Effector CD8-positive, alpha-beta T cell (primary cell): ENCODE results near the gene KDM4F.
"Not testable (repeated sequence)": the region's sequence is repeated elsewhere in the genome, so short reads cannot be mapped to it uniquely, and the experiment has no call there.

ENCODE experiments used
- DNase-seq: peaks from one replicate; lab custom pipeline; 2025; lab: John Stamatoyannopoulos, UW
- total RNA-seq, 4 experiments: gene quantifications; one replicate each; lab custom pipeline; 2026; lab: John Stamatoyannopoulos, UW

Gene KDM4F
- 0 reads per million in 4 experiments for total RNA-seq

DNA sequence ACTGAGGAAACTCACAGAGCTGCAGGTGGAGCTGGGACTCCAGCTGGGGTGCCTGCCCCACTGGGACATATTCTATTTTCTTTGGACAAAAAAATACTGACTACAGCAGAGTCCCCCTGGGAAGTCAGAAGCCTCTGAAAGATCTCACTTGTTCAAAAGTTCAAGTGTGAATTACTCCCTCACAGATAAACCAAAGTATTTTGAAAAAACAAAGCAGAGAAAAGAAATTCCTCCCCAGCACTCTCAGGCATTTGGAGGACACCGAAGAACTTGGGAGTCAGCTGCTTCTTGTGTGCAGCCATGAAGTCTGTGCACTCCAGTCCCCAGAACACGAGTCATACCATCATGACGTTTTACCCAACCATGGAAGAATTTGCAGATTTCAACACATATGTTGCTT, at the start of gene KDM4F:
TSS of gene KDM4F (plus strand) at position 301 of the 400 bp plus-strand sequence.
- not testable (repeated sequence) for DNase-seq

DNA sequence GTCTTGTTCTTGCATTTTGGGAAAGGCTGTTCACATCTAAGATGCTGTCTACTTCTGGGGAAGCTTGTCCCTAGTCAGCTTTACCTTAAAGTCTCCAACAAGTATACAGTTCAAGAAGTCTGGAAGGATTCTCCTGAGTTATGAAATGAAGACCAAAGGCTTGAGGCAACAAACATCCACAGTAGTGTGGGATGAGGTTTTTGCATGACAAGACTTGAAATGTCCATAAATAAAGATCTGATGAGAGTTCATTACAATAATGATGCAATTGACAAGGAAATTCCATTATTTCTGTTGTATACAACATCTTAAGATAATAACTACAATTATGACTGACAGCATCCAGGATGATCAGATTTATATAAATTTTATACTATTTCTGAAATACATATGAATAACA, 45.5 kb upstream of the KDM4F start:
- DNase-seq, result no peak

DNA sequence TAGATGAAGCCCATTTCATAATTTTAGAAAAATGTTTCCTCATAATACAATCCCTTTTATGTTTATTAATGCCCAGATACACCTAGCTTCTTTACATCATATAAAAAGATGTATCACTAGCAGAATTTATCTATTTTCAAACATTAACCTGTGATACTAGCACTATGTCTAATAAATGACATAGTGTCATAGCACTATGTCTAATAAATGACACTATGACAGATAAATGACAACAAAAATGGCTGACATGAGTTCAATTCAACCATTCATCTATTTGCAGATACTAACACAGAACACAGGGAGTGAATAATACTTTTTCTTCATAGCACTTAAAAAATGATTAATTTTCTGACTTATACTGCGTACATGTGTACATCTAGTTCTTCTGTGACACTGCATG, 43.6 kb upstream of the KDM4F start:
- no peak for DNase-seq

DNA sequence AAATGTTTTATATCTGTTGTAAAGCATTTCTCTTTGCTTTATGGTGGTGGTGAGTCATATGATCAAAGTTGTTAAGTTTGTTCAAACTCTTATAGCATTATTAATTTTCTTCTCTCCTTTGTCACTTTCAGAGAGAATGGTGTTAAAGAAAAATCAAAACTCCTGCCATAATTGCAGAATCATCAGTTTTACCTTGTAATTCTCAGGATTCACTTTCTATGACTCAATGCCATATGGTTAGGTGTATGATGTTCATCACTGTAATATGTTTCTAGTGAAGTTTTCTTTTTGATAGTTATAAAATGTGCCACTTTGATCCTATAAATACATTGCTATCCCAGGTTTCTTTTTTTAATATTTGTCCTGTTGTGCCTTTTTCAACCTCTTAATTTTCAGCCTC, 37.8 kb upstream of the KDM4F start:
- DNase-seq, result no peak

DNA sequence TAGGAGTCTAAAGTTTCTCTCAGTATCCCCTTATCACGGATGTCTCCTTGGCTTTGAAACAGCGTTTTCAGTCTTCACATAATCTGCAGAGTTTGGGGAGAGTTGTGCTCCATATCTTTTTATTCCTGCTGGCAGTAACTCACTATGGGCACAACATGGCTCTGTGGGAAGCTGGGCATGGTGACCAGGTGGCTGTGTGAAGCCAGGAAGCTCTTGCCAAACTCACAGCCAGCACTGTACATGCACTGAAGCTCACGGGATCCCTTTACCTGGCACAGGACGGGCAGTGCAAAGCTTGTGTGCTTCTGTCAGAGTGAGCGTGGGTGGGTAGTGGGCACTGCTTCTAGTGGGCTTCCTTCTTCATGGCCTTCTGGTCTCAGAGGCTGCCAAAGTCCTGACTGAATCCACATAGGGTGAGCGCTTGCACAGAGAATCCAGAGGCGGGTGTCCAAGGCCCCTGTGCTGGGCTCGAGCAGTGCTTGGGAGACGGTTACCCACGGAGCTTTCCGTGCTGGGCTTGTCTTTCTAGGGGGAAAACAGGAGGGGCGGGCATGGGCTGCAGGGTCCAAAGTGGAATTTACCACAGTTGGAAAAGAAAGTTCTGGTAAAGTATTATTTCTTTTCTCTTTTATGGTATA, 34.9 kb upstream of the KDM4F start:
- no peak for DNase-seq

DNA sequence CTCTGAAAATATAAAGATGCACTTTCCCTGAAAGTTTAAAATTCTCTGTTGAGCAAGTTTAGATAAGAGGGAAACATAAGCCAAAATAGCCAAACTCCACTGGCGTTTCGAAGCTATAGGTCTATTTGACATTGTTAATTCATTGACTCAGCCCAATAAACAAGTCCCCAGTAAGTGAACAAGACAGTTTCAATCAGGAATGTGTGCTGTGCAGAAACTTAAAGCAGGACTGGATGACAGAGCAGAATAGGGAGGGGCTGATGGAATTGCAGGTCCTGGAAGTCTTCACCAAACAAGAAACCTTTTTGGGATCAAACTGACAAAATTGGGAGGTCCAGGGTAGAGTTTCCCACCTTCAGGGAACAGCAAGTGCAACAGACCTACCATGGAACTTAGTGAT, 33.1 kb upstream of the KDM4F start:
- no peak for DNase-seq

DNA sequence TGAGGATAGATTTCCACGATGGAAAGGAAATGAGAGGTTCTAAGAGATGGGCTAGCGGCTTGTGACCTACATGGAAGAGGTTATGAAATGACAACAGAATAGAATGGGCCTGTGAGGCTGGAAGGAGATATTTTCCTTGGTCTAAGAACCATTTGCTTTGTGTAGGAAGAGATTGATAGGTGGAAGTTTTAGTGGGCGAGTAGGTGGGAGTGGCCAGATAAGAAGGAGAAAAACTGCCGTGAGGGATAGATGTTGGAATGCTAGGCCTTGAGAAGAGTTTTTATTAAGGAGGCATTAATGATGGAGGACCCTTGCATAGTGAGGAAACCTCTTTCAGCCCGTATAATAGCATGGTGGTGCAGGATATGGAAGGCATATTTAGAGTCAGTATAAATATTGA, 27.8 kb upstream of the KDM4F start:
- DNase-seq, result not testable (repeated sequence)

DNA sequence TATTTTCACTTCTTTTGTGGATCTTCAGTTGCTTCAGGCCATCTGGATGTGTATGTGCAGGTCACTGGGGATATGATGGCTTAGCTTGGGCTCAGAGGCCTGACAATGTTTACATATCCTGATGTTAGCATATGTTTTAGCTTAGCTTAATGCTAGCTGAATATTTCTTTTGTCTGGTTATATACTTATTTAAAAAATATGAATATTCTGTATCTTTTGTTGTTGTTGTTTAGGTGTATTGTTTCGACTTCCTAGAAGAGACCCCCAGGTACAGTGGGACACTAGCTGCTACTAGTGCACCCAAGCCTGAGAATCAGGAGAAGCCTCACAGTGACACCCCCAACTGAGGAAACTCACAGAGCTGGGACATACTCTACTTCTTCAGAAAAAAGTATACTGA, 24.3 kb upstream of the KDM4F start, which contains the start of gene KDM4E:
TSS of gene KDM4E (plus strand) at position 301 of the 400 bp plus-strand sequence. CDS start 300 bp downstream, outside the sequence.
- no peak for DNase-seq

DNA sequence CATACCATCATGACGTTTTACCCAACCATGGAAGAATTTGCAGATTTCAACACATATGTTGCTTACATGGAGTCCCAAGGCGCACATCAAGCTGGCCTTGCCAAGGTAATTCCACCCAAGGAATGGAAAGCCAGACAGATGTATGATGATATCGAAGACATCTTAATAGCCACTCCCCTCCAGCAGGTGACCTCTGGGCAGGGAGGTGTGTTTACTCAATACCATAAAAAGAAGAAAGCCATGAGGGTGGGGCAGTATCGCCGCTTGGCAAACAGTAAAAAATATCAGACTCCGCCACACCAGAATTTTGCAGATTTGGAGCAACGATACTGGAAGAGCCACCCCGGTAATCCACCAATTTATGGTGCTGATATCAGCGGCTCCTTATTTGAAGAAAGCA, 23.6 kb upstream of the KDM4F start:
- not testable (repeated sequence) for DNase-seq

DNA sequence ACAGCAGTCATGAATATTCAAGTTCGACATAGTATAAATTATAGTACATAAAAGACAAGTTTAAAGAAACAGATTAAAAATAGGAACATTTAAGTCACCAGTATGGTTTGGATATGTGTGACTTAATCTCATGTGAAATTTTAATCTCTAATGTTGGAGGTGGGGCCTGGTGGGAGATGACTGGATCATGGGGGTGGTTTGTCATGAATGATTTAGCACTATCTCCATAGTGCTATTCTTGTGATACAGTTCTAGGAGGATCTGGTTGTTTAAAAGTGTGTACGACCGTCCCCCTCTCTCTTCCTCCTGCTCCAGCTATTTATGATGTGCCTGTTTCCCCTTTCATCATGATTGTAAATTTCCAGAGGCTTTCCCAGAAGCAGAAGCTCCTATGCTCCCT, 20.9 kb upstream of the KDM4F start:
- DNase-seq, result no peak

DNA sequence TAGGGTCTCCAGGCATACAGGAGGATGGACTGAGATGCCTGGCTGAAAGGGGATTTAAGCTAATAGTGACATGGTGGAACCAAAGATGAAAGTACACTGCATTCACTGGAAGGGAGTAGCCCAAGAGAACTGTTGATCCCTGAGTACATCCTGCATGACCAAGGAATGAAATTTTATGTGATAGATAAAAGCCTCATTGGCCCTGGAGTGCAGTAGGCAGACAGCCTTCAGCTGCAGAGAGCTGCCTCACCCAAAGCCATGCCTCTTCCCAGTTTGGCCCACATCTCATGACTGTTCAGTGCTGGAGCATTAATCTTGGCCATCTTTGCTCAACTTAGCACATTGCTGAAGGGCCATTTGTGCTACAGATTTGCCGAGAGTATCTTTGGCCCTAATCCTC, 16.2 kb upstream of the KDM4F start:
- no peak for DNase-seq

DNA sequence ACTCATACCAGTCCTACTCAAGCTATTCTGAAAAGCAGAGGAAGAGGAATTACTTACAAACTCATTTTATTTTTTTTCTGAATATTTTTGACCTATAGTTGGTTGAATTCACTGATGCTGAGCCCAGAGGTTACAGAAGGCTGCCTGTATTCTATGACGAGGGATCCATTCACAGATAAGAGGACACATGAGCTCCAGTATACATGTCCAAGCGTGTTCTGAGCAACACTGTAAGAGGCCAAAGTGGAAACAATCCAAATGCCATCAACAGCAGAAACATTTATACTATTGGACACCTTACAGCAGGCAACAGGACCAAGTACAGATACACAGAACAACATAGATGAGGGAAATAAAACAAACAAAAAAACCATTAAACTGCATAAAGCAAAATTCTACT, 13.9 kb upstream of the KDM4F start:
- no peak for DNase-seq

DNA sequence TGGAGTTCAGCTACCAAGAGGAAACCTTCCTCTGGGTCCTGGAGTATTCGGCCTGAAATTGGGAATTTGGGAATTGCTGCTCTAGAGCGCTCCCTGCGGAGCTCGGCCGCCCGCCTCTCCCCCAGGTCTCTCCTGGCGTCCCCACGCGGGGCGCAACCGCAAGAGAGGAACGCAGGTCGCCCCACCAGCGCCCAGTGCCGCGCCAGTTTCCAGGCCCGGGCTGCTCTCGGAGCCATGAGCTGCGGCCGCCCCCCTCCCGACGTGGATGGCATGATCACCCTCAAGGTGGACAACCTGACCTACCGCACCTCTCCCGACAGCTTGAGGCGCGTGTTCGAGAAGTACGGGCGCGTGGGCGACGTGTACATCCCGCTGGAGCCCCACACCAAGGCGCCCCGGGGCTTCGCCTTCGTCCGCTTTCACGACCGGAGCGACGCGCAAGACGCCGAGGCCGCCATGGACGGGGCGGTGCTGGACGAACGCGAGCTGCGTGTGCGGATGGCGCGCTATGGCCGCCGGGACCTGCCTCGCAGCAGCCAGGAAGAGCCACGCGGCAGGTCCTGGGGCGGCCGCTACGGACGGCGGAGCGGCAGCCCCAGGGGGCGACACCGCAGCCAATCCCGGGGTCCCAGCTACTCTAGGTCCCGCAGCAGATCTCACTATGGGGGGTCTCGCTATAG, 11.7 kb upstream of the KDM4F start:
- not testable (repeated sequence) for DNase-seq

DNA sequence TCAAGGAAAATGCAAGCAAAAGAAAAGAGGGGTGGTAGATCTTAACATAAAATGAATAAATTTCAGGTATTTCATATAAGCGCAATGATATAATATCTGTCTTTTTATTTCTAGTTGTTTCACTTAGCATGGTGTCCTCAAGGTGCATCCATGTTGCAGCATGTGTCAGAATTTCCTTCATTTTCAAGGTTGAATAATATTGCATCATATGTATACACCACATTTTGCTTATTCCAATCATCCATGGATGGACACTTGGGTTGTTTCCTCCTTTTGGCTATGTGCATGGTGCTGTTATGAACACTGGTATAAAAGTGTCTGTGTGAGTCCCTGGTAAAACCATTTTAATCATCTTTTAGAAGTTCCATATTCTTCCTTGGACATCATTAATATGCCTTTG, 7.0 kb upstream of the KDM4F start:
- no peak for DNase-seq

DNA sequence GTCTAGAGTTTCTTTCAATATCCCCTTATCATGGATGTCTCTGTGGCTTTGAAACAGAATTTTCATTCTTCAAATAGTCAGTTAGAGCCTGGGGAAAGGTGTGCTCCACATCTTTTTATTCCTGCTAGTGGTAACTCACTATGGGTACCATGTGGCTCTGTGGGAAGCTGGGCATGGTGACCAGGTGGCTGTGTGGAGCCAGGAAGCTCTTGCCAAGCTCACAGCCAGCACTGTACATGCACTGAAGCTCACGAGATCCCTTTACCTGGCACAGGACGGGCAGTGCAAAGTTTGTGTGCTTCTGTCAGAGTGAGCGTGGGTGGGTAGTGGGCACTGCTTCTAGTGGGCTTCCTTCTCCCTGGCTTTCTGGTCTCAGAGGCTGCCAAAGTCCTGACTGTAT, 6.3 kb upstream of the KDM4F start:
- DNase-seq, result no peak

DNA sequence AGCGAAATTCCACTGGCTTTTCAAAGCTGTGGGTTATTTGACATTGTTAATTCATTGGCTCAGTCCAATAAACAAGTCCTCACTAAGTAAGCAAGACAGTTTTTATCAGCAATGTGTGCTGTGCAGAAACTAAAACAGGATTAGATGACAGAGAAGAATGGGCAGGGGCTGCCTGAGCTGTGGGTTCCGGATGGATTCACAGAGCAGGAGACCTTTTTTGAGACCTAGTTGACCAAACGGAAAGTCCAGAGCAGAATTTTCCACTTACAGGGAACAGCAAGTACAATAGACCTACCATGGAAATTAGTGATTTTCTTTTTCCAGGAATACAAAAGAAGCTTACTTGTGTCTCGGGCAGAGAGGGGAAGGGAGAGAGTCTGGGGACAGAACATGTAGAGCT, 5.2 kb upstream of the KDM4F start:
- DNase-seq, result no peak

DNA sequence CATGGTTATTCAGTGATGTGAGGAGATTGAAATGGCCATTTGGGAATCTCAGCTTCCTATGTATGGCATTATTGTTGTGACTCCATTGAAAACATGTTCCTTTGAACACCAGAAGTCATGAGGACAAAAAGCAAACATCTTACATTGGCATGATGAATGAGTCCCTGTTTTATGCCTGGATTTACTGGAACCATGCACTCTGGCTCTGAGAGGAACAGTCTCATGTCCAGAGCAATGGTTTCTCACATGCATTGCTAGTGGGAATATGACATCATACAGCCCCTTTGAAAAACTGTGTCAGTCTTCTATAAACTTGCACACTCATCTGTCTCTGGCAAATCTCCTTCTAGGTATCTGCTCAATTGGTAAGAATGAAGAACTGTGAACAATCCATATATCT, 3.4 kb upstream of the KDM4F start:
- no peak for DNase-seq

DNA sequence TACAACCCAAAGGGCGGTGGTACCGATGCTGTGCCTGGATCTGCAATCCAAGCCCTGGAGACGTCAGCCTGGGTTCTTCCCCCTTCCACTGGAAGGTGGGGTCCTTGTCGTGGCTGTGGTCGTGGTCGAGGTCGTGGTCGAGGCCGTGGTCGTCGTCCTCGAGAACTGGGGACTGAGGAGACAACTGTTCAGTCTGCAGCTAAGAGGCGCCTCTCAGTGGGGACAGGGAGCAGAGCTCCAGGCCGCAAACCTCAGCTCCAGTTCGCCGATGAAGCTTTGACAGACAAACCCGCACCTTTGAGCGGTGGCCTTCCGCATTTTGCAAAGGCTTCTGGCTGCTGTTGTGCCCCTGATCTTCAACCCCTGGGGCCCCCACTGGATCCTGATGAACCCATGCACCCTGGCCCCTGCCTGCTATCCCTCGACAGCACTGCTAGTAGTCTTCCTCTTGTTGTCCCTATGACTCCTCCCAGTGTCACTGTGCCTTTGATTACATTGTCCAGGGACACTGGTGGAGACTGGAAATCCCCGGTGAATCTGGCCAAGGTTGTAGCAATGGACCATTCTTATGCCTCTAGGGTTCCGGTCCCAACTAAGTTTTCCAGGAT, 1.5 kb downstream of the KDM4F start:
- no peak for DNase-seq

DNA sequence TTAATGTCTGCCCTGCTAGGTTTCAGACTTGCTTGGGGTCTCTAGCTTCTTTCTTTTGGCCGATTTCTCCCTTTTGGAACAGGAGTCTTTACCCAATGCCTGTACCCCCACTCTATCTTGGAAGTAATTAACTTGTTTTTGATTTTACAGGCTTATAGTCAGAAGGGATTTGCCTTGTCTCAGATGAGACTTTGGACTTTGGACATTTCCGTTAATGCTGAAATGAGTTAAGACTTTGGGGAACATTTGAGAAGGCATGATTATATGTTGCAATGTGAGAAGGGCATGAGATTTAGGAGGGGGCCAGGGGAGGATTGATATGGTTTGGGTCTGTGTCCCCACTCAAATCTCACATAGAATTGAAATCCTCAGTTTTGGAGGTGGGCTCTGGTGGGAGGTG, 5.1 kb downstream of the KDM4F start:
- no peak for DNase-seq

DNA sequence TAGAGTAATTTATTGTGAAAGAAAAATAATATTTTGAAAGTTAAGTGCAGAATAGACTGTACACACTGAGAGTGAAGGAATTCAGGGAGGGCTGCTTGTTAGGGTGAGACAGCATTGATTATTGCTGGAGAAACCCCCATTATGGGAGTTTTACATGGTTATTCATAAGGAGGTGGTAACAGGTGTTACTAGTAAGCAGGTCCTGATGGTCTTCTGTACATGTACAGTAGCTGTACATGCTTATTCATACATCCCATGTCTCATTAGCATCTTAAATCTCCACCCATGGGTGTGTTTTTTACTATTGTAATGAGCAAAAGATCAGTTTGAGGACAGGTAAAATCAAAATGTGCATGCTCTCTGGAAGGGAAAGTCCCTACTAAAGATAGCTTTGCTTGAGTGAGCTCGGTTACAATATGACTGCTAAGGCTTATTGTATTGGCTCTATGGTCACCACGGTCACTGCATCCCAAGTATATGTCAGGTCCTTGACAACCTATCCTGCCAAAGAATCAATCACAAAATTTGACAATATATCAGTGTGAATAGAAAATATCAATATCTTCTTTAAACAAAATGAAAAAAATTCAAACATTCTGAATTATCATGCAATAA, 6.2 kb downstream of the KDM4F start:
- no peak for DNase-seq

DNA sequence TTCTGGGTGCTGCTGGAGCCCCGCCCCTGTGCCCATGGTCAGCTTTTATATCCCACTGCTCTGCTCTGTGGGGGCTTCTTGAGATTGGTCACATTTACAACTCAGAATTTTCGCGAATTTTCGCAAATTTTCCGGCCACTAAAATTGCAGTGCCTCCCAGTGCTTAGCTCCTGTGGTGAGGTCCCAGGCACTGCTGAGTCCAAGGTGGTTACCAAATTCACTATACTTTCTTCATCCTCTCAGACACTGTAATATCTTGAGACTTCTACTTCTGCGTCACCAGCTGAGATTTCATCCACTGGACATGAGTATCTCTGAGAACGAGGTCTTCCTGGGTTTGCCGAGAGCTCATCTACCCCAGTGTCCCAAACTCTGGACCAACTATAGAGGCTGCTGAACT, 8.7 kb downstream of the KDM4F start:
- DNase-seq, result no peak

DNA sequence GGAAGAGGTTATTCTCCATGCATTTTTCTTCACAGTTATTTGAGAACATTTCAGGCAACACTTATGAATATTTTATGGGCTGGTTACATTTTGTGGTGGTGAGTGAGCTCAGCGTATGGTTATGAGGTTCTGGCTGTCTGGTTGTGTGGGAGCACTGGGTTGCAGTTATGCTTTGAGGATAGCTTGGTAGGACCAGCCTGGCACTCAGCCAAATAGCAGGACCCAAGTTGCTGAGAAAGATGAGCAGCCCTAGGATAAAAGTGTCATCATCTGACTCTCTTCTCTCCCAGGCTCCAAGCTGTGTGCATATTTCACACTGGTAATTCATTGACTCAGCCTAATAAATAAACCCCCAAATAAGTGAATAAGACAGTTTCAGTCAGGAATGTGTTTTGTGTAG, 9.4 kb downstream of the KDM4F start:
- no peak for DNase-seq

DNA sequence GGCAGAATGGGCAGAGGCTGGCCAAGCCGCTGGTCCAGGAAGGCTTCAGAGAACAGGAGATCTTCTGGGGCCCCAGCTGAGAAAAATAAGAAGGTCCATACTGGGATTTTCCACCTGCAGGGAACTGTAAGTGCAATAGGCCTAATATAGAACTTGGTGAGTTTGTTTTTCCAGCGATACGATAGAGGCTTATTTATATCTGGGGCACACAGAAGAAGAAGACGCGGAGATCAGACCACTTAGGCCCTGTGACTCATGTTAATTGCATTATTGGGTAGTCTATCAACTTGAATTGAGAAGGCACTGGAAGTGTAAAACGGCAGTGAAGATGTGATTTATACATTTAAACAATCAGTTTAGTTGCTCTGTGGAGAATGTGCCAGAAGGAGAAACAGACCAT, 9.8 kb downstream of the KDM4F start:
- DNase-seq, result no peak
